Colon (tissue), 2 donors: Measurements from ENCODE around the gene OGFR.
"Not testable (repeated sequence)": the region's sequence is repeated elsewhere in the genome, so short reads cannot be mapped to it uniquely, and the experiment has no call there.

Experiments
- FAIRE-seq: peaks from 2 replicates; lab custom pipeline; 2012; peaks lifted over from hg19 to GRCh38; lab: Jason Lieb, UNC
- donor health status: control.
- donor health status: control.

Gene OGFR

GRCh38 chr20:62840244-62841197 is 35.9 kb downstream of the OGFR start:
- no peak for FAIRE-seq

- no peak for FAIRE-seq
Observed at GRCh38 chr20:62841705-62842212, 37.1 kb downstream of the OGFR start.

- FAIRE-seq: no peak
Observed at GRCh38 chr20:62843656-62844055, 39.0 kb downstream of the OGFR start.

GRCh38 chr20:62844182-62844581 is 39.5 kb downstream of the OGFR start:
- no peak for FAIRE-seq

GRCh38 chr20:62845416-62846160 is 41.0 kb downstream of the OGFR start:
- FAIRE-seq: no peak

GRCh38 chr20:62846166-62846890 is 41.7 kb downstream of the OGFR start:
- no peak for FAIRE-seq

GRCh38 chr20:62848917-62849316 is 44.3 kb downstream of the OGFR start:
- FAIRE-seq: not testable (repeated sequence)

GRCh38 chr20:62849431-62849830 is 44.8 kb downstream of the OGFR start:
- FAIRE-seq: no peak

GRCh38 chr20:62850333-62850974 is 45.8 kb downstream of the OGFR start:
- no peak for FAIRE-seq

GRCh38 chr20:62852196-62852595 is 47.6 kb downstream of the OGFR start:
- FAIRE-seq: no peak

GRCh38 chr20:62852841-62853240 is 48.2 kb downstream of the OGFR start:
- no peak for FAIRE-seq

GRCh38 chr20:62853304-62853703 is 48.7 kb downstream of the OGFR start:
- not testable (repeated sequence) for FAIRE-seq

GRCh38 chr20:62854121-62854520 is 49.5 kb downstream of the OGFR start:
- FAIRE-seq: no peak

GRCh38 chr20:62855120-62855519 is 50.5 kb downstream of the OGFR start:
- FAIRE-seq: no peak

- FAIRE-seq: no peak
Observed at GRCh38 chr20:62856931-62857619, 52.4 kb downstream of the OGFR start.

- no peak for FAIRE-seq
Observed at GRCh38 chr20:62858058-62858830, 53.6 kb downstream of the OGFR start.

- FAIRE-seq: no peak
Observed at GRCh38 chr20:62859721-62860120, 55.1 kb downstream of the OGFR start.

GRCh38 chr20:62860391-62860923 is 55.8 kb downstream of the OGFR start:
- FAIRE-seq: no peak

- FAIRE-seq: no peak
Observed at GRCh38 chr20:62860924-62861691, 56.5 kb downstream of the OGFR start.
